ENCODE results near the gene ZNF346.

GRCh38 chr5:177077335-177077734, 54.8 kb downstream of the ZNF346 start:
- TF ChIP-seq CTCF (IDR thresholded peaks at IDR 0.05) (no peak), POLR2A (IDR thresholded peaks at IDR 0.05) (no peak)

Measured in breast epithelium (tissue), 3 donors.